DND-41 (cell line): Measurements from ENCODE around the gene STX1A.

Experiments
- CTCF ChIP-seq: IDR thresholded peaks from 2 replicates; pipeline ENCODE4 v1.5.1; 2012; ENCODE audit warnings: borderline replicate concordance, low read length, moderate library complexity, mild to moderate bottlenecking; ENCODE audit not compliant: poor library complexity, severe bottlenecking; ENCODE audit errors: extremely low read depth
- EZH2 ChIP-seq: IDR thresholded peaks from 3 replicates; pipeline ENCODE4 v1.6.1; 2012; ENCODE audit warnings: borderline replicate concordance, low read depth, mild to moderate bottlenecking, moderate library complexity, low read length, inconsistent platforms; ENCODE audit not compliant: severe bottlenecking

DNA sequence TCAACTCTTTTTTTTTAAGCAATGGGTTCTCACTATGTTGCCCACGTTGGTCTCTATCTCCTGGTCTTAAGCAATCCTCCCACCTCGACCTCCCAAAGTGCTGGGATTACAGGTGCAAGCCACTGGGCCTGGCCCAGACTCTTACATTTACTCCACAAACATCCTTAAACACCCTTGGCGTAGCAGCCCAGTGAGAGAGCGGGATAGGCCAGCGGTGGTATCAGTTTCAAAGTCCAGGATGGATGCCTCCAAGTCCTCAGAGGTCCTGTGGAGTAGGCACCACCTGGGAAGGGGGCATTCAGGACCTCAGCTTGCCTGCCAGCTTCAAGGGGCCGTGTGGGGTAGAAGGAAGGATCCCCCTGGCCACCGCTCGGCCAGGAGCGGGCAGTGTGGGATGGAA, 69.9 kb downstream of the STX1A start:
- TF ChIP-seq CTCF (no peak), EZH2 (no peak)
